NCI-H69 (cell line): Measurements from ENCODE around the gene CCDC80.

Experiments
- DNase-seq: peaks from one replicate; lab custom pipeline; 2025; lab: John Stamatoyannopoulos, UW

CCDC80 gene, protein sequence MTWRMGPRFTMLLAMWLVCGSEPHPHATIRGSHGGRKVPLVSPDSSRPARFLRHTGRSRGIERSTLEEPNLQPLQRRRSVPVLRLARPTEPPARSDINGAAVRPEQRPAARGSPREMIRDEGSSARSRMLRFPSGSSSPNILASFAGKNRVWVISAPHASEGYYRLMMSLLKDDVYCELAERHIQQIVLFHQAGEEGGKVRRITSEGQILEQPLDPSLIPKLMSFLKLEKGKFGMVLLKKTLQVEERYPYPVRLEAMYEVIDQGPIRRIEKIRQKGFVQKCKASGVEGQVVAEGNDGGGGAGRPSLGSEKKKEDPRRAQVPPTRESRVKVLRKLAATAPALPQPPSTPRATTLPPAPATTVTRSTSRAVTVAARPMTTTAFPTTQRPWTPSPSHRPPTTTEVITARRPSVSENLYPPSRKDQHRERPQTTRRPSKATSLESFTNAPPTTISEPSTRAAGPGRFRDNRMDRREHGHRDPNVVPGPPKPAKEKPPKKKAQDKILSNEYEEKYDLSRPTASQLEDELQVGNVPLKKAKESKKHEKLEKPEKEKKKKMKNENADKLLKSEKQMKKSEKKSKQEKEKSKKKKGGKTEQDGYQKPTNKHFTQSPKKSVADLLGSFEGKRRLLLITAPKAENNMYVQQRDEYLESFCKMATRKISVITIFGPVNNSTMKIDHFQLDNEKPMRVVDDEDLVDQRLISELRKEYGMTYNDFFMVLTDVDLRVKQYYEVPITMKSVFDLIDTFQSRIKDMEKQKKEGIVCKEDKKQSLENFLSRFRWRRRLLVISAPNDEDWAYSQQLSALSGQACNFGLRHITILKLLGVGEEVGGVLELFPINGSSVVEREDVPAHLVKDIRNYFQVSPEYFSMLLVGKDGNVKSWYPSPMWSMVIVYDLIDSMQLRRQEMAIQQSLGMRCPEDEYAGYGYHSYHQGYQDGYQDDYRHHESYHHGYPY

GRCh38 chr3:112640930-112641801, at the start of gene CCDC80:
TSS of gene CCDC80 (minus strand) at chr3:112641143. CDS start at chr3:112639905, 1,238 bp downstream.
- peak; percentile 25 for DNase-seq

DNA sequence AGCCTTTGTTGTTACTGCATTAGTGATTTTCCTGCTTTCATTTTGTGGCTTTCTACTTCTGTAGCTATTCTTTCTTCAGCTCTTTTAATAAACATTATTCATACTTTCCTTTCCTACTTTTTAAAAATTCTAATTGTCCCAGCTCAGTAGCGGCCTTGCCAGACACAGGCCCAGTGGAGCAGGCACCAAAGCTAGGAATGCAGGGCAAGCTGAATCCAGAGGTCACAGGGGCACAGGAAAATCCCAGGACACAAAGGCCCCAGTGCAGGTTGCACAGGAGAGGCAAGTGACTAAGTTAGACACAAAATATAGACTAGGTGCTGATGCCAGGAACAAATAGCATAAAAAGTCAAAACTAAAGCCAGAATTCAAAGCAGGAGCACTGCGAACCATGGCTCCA, 49.0 kb upstream of the CCDC80 start:
- no peak for DNase-seq

DNA sequence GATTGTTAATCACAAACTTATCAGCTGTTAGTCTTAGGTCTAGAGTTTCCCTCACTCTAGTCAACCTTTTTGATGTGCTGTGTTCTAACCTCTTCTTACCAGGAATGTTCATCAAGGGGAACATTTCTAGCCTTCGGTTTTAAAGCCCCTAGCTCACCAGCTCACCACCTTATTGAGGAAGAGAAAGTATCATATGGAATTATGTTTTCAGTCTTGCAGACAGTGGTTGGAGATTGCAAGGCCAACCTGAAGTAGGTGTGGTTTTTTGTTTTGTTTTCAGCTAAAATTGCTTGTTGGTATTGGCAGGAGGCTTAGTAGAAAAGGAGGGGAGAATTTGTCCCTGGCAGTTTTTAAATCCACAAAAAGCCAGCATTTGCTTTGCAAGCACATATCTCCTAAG, 48.4 kb upstream of the CCDC80 start:
- no peak for DNase-seq

GRCh38 chr3:112688819-112689218, 47.9 kb upstream of the CCDC80 start:
- no peak for DNase-seq

DNA sequence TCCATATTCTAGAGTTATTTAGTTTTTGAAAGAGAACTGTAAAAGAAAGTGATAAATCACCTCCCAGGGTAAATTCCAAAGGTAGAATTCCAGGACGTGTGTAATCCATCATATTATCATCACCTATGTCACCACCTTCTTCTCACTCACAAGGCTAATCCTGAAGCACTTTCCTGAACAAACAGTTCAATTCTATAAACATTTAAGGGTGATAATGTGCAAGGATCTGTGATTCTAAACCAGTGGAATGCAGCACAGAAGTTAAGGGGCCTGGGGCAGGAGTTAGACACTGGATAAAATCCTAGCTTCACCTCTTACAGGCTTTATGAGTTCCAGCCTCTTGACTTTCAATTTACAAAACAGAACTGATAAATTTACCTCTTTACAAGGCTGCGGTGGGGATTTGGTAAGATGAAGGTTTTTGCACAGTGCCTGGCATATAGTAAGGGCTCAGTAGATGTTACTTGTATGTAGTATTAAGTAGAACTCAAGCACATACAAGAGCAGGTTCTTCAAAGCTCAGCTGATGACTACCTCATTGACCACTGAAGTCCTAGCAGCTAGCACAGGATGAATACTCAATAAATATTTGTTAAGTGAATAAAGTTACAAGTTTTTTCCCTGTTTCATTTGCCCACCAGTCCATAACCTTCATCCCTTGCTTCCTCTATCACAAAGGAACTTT, 47.3 kb upstream of the CCDC80 start:
- DNase-seq = no peak

GRCh38 chr3:112687616-112688015, 46.7 kb upstream of the CCDC80 start:
- no peak for DNase-seq

DNA sequence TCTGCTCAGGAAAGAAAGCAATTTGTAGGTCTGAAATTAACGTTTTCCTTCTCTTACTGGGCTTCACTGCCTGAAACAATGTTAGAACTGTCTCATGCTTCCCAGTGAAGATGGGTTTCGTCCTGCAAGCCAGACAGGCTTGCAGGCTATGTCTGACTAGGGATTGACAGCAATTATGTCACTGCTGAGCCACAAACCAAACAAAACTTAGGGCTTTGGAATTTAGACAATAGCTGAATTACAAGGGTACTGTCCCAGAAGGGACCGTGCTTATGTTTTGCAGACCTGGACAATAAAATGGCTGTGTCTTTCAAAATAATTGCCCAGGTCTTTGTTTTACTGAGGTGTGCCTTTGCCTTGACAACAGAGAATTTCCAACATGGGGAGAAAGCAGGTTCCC, 46.3 kb upstream of the CCDC80 start:
- no peak for DNase-seq

GRCh38 chr3:112685956-112686799, 45.2 kb upstream of the CCDC80 start:
- DNase-seq = no peak

DNA sequence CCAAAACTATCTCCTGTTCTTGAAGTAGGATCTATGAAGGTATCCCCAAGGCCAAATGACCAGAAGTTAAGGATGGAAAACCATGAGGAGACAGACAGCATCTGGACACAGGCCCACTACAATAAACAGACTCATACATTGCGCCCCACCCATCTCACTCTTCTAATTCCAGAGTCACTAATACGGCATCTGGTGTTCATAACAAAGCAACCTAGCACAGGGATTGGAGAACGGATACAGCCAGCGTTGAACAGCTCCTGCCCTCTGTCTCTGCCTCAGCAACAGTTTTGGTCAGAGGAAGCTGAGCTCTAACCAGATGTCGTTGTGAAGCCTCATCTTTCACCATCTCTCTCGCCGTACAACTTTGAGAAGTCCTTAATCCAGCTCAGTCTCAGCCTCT, 44.5 kb upstream of the CCDC80 start:
- peak; percentile 4 for DNase-seq

DNA sequence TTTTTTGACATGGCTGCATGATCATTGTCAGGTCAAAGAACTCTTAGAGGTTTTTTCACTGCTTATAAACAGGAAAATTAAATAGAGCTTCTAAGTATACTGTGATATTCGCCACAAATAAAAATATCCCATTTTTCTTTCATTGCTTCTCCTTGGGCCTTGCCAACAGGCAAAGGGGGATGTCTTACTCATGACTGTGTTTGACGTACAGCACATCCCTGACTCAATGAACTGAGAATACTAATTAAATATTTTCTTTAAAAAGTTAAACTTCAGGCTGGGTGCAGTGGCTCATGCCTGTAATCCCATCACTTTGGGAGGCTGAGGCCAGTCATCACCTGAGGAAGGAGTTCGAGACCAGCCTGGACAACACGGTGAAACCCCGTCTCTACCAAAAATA, 41.4 kb upstream of the CCDC80 start:
- DNase-seq = no peak

DNA sequence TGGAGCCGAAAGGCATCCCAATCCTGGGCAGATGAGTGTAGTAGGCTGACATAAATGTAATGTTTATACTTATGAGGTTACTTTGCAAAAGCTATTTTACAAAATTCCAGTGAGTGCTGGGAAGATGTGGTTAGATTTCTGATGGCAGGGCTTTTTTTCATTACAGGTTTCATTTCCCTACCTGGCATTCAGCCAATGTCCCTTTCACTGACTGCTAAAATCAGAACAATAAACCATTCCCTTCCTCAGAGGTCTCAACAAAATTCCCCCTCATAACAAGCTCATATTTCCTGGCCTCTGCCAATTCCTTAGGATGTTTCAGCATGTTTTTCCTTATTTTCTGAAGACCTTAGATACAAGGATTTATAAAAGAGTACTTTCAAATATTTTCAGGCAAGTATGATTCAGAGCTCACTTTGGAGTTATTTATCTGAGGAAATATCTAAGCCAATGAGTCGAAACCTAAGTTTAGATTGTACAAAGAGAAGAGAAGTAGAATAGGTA, 40.9 kb upstream of the CCDC80 start:
- peak; percentile 37 for DNase-seq

GRCh38 chr3:112676659-112677234, 35.8 kb upstream of the CCDC80 start:
- peak; percentile 76 for DNase-seq

- no peak for DNase-seq
These were observed 35.1 kb upstream of the CCDC80 start for GRCh38 chr3:112675943-112676535.

DNA sequence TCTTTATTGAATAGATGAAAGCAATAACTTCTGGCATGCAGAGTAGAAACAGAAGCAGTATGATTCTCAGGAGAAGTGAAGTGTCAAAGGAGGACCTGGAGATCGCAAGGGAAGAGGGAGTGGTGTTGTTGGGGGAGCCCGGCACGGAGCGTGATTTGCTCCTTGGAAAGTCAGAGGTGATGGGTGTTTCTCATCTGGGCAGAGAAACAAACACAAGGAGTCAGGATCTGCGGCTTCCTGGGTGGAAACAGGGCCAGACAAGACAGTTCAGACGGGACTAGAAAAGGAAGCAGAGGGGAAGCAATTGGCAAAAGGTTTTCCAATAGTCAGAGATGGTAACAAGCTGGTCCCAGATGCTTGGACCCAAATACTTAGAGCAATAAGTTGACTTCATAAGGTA, 34.4 kb upstream of the CCDC80 start:
- no peak for DNase-seq

GRCh38 chr3:112672716-112673541, 32.0 kb upstream of the CCDC80 start:
- no peak for DNase-seq

GRCh38 chr3:112671930-112672715, 31.2 kb upstream of the CCDC80 start:
- DNase-seq = no peak

- no peak for DNase-seq
These were observed 29.9 kb upstream of the CCDC80 start for GRCh38 chr3:112670824-112671223.

DNA sequence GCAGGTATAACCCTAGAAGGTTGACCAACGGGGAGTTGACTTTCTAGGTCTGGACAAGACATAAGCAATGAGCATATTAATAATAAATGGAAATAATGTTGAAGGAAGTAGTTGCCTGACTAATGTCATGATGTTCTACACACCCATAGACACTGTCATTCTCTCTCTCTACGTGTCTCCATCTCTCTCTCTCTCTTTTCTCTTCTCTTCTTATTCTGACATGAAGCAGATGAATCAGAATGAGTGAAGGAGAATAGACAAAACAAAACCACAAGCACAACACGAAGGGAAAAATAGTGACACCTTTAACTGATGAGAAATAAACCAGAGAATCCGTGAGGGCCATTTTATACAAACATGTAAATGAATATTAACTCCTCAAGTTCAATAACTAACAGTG, 26.7 kb upstream of the CCDC80 start:
- DNase-seq = no peak
